Measurements from ENCODE around the gene RCAN2. TPM values are rescaled to one million over a fixed set of nuclear protein-coding genes. Genes with fewer than 3 reads are reported as not detected.

RCAN2 gene
- total and polyA plus RNA-seq, 4 donors: 4.5 to 16.7 (median 4.8) TPM

GRCh38 chr6:46511320-46511719, 20.1 kb upstream of the RCAN2 start:
- Histone ChIP-seq H3K9me3 (ENCODE audit: control insufficient read depth in 4 of 4, insufficient read depth in 3 of 4, low read length in 3 of 4) (no peaks in the 10 kb centered on the region), H3K4me1 (ENCODE audit: control insufficient read depth in 5 of 5, insufficient read depth in 5 of 5, low read length in 5 of 5) (peaks cover 2 to 13% (median 4%) of the 10 kb centered on the region in 5 donors), H3K36me3 (ENCODE audit: control insufficient read depth in 4 of 4, insufficient read depth in 4 of 4, low read length in 4 of 4) (no peaks in the 10 kb centered on the region), H3K9ac (ENCODE audit: insufficient read depth in 1 of 2, low read length in 2 of 2) (no peak overlapping the region), H3K4me3 (no peak overlapping the region), H3K27me3 (ENCODE audit: control insufficient read depth in 3 of 3, insufficient read depth in 3 of 3, low read length in 2 of 3) (no peaks in the 10 kb centered on the region), H3K27ac (ENCODE audit: low read depth in 1 of 2, low read length in 1 of 2) (peak overlapping the region; percentile 6 to 84)
- 82 to 83% methylated on average over 7 of the region's 7 CpGs for WGBS, 2 donors
- DNase-seq: no peak
- no peak for TF ChIP-seq CTCF (IDR thresholded peaks at IDR 0.05; ENCODE audit: control extremely low read depth, extremely low read depth)
- no peak for ATAC-seq (ENCODE audit: insufficient read depth, low FRiP score)

- no peak for TF ChIP-seq CTCF (IDR thresholded peaks at IDR 0.05; ENCODE audit: control extremely low read depth, extremely low read depth)
- DNase-seq (peak; percentile 47 to 76 (median 70)), ATAC-seq (ENCODE audit: insufficient read depth, low FRiP score) (no peak)
- H3K9ac ChIP-seq (ENCODE audit: insufficient read depth in 1 of 2, low read length in 2 of 2): no peak overlapping the region
- H3K36me3 ChIP-seq (ENCODE audit: control insufficient read depth in 4 of 4, insufficient read depth in 4 of 4, low read length in 4 of 4): no peaks in the 10 kb centered on the region
- H3K4me3 ChIP-seq: no peak overlapping the region
- peak overlapping the region in 1 of 2 donors; percentile 84 for H3K27ac ChIP-seq (ENCODE audit: low read depth in 1 of 2, low read length in 1 of 2)
- H3K4me1 ChIP-seq (ENCODE audit: control insufficient read depth in 5 of 5, insufficient read depth in 5 of 5, low read length in 5 of 5): peaks cover 2 to 13% (median 4%) of the 10 kb centered on the region in 5 donors
- no peaks in the 10 kb centered on the region for H3K27me3 ChIP-seq (ENCODE audit: control insufficient read depth in 3 of 3, insufficient read depth in 3 of 3, low read length in 2 of 3)
- H3K9me3 ChIP-seq (ENCODE audit: control insufficient read depth in 4 of 4, insufficient read depth in 3 of 4, low read length in 3 of 4): no peaks in the 10 kb centered on the region
Observed at GRCh38 chr6:46510651-46511050, 19.4 kb upstream of the RCAN2 start.

GRCh38 chr6:46509981-46510510, 18.8 kb upstream of the RCAN2 start:
- peaks cover 2 to 13% (median 4%) of the 10 kb centered on the region in 5 donors for H3K4me1 ChIP-seq (ENCODE audit: control insufficient read depth in 5 of 5, insufficient read depth in 5 of 5, low read length in 5 of 5)
- TF ChIP-seq CTCF (IDR thresholded peaks at IDR 0.05; ENCODE audit: control extremely low read depth, extremely low read depth): no peak
- H3K9ac ChIP-seq (ENCODE audit: insufficient read depth in 1 of 2, low read length in 2 of 2): no peak overlapping the region
- no peak overlapping the region for H3K4me3 ChIP-seq
- no peaks in the 10 kb centered on the region for H3K27me3 ChIP-seq (ENCODE audit: control insufficient read depth in 3 of 3, insufficient read depth in 3 of 3, low read length in 2 of 3)
- no peaks in the 10 kb centered on the region for H3K36me3 ChIP-seq (ENCODE audit: control insufficient read depth in 4 of 4, insufficient read depth in 4 of 4, low read length in 4 of 4)
- 82 to 91% methylated on average over 4 of the region's 4 CpGs for WGBS, 2 donors
- ATAC-seq (ENCODE audit: insufficient read depth, low FRiP score): no peak
- peak overlapping the region in 1 of 2 donors; percentile 84 for H3K27ac ChIP-seq (ENCODE audit: low read depth in 1 of 2, low read length in 1 of 2)
- DNase-seq: no peak
- H3K9me3 ChIP-seq (ENCODE audit: control insufficient read depth in 4 of 4, insufficient read depth in 3 of 4, low read length in 3 of 4): no peaks in the 10 kb centered on the region

- Histone ChIP-seq H3K4me3 (no peak overlapping the region), H3K27me3 (ENCODE audit: control insufficient read depth in 3 of 3, insufficient read depth in 3 of 3, low read length in 2 of 3) (no peaks in the 10 kb centered on the region), H3K27ac (ENCODE audit: low read depth in 1 of 2, low read length in 1 of 2) (peak overlapping the region in 1 of 2 donors; percentile 88), H3K9ac (ENCODE audit: insufficient read depth in 1 of 2, low read length in 2 of 2) (no peak overlapping the region), H3K4me1 (ENCODE audit: control insufficient read depth in 5 of 5, insufficient read depth in 5 of 5, low read length in 5 of 5) (peaks cover 2 to 13% (median 4%) of the 10 kb centered on the region in 5 donors), H3K9me3 (ENCODE audit: control insufficient read depth in 4 of 4, insufficient read depth in 3 of 4, low read length in 3 of 4) (no peaks in the 10 kb centered on the region), H3K36me3 (ENCODE audit: control insufficient read depth in 4 of 4, insufficient read depth in 4 of 4, low read length in 4 of 4) (no peaks in the 10 kb centered on the region)
- 62 to 80% methylated on average over 4 of the region's 4 CpGs for WGBS, 2 donors
- ATAC-seq (ENCODE audit: insufficient read depth, low FRiP score) (no peak), DNase-seq (no peak)
- no peak for TF ChIP-seq CTCF (IDR thresholded peaks at IDR 0.05; ENCODE audit: control extremely low read depth, extremely low read depth)
Observed at GRCh38 chr6:46509063-46509462, 17.8 kb upstream of the RCAN2 start.
